ENCODE measurements around the gene ATP4A.
A peak's percentile ranks its signal among the peaks of the same experiment; 100 is the strongest.

ATP4A gene

DNA sequence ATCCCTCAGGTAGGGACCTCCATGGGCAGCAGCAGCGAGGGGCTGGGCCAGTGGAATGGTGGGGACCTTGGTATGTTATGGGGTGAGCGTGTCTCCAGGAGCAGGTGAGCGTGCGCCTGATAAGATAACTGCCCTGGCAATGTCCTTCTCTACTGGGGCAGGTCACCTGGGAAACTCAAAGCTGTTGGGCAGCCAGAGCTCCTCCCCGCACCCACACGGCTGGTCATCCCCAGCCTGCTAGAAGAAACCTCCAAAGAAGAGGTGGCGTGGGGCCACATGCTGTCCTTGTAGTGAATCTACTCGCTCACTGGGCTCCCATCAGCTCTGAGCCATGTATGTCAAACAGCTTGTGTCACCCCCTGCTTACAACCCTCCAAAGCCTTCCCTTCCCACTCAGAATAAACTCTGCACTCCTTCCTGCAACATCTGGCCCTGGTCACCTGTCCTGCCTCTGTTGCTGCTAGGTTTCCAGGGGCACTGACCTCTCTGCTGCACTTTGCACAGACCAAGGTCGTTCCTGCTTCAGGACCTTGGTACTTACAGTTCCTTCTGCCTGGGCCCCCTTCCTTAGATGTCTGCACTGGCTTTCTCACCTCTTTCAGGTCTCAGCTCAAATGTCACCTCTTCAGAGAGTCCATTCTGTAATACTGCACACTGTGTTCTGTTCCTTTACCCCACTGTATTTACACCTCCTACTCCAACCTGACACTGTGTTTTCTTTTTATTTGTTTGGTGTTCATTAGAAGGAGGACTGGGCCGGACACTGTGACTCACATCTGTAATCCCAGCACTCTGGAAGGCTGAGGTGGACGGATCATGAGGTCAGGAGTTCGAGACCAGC lies 1.8 kb upstream of the ATP4A start:
- no peak for DNase-seq

DNA sequence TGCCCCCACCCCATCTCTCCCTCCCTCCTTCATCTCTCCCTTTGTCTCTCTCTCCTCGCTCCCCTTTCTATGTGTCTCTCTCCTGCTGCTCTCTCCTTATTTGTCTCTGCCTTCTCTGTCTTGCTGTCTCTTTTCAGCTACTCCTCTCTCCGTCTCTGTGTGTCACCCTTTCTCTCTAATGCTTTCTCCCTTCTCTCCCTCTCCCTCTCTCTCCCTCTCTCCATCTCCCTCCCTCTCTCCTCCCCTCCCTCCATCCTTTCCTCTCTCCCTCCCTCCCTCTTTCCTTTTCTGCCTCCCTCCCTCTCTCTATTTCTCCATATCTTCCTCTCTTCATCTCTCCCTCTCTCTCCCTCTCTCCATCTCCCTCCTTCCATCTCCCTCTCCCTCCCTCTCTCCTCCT lies 682 bp downstream of the ATP4A start:
- no peak for DNase-seq

DNA sequence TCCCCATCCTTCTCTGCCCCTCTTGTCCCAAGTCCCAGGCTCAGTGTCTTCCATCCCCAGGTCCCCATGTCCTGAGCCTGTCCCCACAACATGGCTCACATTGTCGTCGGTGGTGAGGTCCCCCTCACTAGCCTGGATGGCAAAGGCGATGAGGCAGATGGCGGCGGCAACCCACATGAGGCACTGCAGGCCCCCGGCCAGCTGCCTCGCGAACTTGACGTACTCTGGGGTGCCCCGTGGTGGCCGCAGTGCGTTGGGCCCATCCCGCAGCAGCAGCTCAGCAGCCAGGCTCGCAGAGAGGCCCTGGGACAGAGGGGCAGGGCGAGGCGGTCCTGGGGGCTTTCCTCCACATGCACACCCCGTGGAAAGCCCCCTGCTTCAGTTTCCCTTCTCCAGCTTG lies 1.1 kb downstream of the ATP4A start:
- DNase-seq, result no peak

DNA sequence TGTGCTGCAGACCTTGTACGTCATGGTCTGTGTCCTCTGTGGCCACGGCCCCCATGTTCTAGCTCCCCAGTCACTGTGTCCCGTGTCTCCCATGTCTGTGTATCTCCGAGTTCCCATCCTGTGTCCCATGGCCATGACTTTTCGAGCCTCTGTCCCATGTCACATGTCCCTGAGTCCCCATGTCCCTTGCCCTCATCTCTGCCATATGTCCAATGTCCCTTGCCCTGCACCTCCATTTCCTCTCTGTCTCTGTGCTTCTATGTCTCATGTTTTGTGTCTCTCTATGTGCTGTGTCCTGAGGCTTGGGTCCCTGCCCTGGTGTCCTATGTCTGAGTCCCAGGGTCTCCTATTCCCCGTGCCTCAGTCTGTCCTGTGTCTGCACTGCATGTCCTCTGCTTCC lies 2.0 kb downstream of the ATP4A start:
- DNase-seq, result no peak

DNA sequence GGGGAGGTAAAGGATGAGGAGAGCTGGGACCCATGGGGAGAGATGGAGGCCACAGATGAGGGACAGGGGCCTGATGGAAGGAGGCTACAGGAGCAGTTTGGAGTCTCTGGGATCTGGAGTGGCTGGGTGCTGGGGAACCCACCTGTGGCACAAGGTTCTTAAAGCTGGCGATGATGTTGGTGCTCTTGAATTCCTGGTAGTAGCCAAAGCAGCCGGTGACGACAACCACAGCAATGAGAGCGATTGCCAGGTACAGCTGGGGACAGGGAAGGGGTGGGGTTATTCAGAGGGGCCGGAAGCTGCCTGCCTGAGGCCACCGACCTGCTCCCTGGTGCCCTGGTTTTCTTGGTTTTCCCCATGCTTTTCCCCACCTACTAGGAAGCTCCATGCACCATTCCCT lies 2.8 kb downstream of the ATP4A start:
- DNase-seq, result no peak

DNA sequence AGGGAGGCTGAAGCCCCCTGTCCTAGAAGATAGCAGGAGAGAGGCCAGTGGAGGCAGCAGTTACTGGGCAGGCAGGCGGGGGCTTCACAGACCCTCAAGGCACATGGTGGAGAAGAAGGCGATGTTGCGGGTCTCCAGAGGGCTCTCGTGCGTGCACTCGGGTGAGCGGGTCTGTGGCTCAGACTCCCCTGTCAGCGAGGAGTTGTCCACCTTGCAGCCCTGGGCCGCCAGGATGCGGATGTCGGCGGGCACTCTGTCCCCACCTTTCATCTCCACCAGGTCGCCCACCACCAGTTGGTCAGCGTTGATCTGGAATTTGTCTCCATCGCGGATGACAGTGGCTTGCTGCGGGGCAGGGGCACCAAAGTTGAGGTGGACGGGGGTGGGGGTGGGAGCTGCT lies 3.2 kb downstream of the ATP4A start:
- no peak for DNase-seq

DNA sequence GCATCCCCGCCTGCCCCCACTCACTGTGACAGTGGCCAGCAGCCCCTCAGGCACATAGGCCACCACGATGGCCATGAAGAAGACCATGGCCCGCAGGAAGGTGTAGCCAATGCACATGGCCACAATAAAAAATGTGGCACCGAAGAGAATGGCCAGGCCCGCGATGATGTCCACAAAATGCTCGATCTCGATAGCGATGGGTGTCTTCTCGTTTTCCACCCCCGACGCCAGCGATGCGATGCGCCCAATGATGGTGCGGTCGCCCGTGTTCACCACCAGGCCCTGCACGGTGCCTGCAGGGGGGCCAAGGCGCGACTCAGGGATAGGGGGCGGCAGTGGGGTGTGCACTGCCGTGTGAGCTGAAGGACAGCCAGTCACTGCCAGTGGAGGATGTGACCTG lies 3.7 kb downstream of the ATP4A start:
- no peak for DNase-seq

DNA sequence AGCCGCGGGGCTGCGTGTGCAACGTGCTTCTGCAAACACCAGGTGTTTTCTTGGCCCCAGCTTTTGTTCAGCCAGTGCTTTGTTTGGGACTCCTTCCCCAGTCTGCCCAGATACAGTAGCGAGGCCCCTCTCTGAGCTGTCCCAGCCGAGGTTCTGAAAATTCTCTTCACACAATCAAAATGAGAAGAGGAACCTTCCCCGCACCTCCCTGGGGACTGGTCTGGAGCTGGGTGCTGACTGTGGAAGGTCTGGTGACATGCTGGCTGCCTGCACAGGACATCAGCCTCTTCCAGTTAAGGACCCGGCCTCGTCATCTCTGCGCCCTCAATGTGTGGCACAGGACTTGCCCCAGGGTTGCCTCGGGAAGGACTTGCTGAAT lies 4.2 kb downstream of the ATP4A start:
- DNase-seq, result no peak

DNA sequence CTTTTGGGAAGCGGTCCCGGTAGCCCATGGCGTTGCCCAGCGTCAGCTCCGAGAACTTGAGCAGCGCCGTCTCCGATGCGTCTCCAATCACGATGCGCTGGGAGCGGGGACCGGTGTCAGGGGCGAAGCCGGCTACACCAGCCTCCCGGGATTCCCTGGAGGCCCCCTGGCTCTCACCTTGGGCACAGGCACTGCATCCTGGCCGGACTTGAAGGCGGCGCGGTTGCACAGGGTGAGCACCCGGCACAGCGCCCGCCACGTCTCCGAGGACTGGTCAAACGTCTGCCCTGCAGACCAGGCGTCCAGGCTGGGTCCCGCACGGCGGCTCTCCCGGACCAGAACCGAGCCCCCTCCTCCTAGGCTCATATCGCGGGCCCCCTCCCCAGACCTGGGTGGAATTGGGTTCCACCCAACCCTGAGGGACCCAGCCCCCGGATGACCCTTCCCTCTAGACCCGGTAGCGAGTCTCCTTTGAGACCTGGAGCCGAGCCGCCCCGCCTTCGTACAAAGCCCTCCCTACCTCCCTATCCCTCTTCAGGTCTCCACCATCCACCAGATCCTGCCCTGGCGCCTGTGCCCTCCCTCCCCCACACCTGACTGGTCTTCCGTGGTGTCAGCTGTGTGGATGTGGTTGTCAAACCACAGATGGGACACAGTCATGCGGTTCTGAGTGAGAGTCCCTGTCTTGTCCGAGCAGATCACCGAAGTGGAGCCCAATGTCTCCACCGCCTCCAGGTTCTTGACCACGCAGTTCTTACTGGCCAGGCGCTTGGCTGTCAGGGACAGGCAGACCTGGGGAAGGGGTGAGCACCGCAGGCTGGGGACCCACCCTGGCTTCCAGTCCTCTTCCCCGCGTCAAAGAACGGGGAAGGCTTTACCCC lies 4.8 kb downstream of the ATP4A start:
- no peak for DNase-seq

DNA sequence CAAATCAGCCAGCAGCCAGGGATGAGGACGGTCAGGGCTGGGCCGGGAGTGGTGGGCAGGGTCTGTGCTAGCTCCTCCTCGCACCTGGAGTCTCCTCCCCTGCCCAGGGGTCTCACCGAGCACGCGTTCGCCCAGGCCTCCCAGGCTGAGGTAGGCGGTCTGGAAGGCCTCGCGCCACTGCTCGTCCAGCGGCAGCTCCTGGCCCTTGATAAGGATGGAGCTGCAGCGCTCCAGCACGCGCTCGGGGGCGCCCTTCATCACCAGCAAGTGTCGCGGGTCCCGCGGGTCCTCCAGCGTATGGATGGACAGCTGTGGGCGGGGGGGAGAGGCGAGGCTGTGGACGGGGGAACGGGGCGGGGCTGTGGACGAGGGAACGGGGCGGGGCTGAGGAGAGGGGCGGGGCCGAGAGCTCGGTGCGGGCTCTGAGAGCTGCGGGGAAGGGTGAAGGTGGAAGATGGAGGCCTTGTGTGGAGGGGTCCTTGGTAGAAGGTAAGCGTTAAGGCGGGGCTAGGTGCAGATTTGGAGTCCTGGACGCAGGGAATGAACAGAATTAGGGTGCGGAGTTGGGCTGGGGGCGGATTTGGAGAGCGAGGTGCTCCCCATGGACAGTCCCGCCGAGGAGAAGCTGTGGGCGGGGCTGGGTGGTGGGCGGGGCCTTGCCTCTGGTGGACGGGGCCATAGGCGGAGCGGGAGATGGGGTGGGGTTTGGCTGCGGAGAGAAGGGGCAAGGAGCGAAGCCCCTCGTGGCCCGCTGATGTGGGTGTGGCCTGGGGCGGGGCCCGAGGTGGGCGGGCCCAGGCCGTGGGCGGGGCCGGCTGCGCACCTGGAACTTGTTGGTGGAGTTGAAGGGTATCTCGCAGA lies 5.7 kb downstream of the ATP4A start:
- peak; percentile 40 for DNase-seq

DNA sequence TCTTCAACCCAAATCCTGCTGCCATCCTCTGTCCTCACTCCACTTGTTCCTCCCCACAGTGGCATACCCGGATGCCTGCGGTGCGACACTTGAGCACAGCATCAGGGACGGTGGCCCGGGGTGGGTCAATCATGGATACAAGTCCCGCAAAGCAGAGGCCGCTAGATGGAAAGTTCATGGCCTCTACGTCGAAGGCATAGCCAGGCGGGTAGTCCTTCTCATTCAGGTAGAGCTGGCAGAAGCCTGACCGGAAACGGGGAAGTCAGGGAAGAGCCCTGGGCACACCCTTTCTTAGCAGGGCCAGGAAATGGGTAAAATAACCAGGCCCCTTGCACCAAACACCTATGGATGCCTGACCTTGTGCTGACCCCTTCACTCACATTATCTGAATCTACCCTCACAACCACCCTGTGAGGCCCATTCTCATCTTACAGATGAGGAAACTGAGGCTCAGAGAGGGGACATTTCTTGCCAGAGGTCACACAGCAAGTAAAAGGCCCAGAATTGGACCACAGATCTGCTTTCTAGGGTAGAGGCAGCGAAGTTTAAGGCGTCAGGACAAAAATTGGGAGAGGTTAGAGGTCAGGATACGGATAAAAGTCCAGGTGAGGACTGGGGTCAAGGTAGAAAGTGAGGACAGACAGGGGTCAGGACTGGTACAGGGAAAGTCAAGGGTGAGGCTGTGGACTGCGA lies 6.5 kb downstream of the ATP4A start:
- DNase-seq, result no peak

DNA sequence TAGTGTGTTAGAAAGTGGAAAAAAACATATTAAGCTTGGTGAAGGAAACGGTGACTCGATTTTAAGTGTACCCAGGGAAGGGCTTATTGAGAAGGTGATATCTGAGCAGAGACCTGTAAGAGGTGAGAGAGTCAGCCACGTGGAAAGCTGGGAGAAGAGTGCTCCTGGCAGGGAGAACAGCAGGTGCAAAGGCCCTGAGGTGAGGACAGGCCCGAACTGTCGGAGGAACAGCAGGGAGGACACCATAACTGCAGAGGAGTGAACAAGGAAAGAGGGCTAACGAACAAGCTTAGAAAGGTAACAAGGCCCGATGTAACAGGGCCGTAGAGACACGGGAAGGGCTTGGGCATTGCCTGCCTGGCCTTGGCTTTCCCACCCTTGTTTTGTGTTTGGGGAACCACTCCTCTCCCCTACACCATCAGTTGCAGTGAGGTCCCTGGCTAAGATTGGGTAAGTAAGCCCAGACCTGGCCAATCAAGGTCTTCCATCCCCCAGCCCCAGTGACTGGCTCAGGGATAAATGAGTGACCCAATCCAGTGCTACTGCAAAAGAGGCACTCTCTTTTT lies 7.3 kb downstream of the ATP4A start:
- DNase-seq, result no peak

DNA sequence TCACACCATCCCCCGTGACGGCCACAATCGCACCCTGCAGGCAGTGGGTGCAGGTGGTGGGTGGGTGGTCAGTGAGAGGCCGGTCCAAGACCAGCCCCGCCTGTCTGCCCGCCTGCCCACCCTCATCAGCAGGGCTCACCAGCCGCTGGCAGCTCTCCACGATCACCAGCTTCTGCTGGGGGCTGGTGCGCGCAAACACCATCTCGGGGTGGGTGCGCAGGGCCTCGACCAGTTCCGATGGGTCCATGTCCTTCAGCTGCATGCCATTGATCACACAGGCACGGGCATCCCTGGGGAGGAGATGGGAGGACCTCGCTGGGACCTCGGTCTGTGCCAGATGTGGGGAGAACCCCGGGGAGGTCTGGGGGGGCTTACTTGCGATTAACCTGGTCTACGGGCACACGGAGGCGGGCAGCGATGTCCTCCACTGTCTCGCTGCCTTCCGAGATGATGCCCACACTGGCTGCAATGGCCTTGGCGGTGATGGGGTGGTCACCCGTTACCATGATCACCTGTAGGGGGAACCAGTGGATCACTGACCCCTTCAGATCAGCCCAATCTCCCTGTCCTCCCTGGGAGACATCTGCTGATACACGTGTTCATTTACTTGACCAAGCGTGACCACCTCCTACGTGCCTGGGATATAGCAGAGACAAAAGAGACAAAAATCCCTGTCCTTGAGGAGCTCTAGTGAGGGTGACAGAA lies 8.0 kb downstream of the ATP4A start:
- DNase-seq, result no peak

DNA sequence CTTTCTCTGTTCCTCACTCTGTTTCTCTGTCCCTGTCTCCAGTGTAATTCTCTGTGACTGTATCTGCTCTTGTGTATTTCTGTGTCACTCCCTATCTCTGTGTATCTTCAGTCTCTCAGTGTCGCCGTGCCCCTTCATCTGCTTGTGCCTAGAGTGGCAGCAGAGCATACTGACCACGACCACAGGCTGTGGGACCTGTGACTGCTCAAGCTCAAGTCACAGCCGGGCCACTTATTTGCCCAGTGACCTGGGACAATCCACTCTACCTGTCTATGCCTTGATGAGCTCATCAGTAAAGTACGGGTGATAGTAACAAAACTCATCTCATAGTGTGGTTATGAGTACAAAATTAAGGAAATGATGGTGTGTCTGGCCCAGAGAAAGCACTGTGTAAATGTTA lies 9.4 kb downstream of the ATP4A start:
- DNase-seq, result no peak

DNA sequence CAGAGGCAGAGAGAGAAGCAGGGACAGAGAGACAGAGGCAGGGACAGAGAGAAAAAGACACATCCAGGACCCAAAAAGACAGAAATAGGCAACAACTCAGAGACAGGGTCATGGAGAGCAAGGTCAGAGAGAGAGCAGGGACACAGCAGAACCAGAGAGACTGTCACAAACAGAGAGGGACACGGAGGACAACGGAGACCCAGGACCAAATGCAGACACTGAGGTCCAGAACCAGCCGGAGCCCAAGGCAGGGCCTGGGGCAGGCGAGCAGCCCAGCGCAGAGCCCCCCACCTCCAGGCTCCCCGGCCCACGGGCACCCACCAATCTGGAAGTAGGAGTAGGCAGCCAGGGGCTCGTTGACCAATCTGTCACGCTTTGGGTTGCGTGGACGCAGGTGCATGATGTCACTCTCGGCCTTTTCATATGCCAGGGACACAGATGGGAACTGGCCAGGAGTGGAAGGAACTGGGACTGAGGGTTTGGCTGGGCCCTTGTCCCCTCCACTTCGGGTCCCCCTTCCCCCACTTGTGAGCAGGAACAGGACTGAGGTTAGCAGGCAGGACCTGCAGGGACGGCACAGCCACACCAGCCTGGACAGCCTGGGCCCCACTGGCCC lies 10.0 kb downstream of the ATP4A start:
- DNase-seq, result no peak

DNA sequence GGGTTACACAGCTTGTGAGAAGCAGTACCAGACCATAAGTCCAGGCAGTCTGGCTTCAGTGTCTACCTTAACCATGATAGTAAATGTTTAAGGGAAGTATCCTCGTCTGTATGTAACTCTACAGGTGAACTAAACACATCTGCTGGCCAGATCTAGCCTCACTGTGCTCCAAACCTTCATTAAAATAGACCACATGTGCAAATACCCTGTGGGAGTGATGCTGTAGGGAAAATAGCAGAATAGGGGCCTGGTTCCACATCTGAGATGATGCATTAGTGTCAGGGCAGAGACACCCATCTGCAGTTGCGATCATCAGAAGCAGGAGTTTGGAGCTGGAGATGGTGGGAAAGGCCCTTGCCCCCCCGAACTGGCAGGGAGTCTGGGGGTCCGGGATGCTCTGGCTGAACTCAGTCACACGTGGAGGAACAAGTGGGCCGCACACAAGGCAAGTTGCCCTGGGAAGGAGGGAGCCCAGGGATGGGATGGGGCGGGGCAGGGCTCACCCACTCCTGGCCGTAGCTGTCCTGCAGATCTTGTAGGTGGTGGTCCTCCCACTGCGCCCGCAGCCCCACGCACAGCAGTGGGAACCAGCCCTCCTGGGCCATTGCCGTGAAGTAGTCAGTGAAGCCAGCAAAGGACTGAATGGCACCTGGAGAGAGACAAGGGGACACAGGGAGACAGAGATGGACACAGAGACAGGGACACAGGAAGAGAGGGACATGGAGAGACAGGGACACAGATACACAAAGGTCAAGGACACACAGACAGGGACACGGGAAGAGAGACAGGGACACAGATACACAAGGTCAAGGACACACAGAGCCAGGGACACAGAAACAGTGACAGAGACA lies 10.7 kb downstream of the ATP4A start:
- no peak for DNase-seq

DNA sequence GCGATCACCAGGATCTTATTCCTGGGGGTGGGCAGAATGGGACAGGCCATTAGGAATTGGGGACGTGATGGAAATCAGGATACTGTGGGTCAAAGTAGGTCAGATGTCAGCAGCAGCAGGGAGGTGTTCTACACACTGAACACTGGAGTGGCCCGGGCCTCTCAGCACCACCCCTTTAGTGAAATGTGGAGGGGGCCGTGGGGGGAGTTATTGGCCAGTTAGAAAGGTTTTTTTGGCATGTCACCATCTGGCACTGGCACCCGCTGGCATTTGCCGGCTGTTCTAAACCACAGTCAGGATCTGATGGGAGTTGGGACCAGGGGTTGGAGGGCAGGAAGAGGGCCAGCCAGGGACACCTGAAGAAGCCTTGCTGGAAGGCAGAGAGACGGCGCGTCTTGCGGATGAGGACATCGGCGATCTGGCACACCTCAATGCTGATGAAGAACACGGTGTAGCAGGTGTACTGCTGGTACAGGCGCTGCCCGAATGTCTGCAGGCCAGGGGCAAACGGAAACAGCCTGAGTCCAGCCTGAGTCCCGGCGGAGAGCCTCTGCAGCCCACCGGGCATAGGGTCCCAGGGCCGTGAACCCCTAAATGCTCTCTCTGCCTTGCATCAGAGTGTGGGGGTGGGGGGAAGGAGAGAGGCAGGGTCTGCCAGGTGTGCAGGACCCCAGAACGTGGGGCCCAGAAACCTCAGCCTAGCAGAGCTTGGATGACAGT lies 12.2 kb downstream of the ATP4A start:
- no peak for DNase-seq

DNA sequence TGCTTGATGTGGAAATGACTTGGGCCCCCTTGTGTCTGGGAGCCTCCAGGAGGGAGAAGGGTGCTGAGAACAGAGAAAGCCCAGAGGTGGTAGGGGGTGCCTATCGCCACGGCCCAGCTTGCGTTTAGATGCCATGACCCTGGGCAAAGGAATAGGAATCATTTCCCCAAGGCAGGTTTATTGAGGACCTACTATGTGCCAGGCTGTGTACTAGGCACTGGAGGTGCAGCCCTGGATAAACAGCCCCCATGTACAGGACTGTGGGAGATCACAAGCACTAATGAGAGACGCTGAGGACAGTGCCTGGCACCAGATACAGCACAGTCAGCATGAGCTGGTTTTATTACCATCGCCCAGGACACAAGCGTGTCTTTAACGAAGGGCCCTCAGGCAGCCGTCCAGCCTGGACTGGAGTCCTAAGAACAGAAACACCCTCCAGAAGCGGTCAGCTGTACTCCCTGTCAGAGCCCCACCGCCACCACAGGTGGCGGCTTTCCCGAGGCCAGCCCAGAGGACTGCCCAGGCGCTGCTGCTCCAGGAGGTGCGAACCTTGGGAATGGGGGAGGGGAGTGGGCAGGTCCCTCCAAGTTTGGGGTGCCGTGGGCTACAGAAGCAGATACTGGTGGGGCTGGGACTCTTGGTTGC lies 13.5 kb downstream of the ATP4A start:
- DNase-seq, result no peak

All from T-helper 9 cell (primary cell).